GM23338 (cell line): ENCODE measurements around the gene MESD. TPM values are rescaled to one million over a fixed set of nuclear protein-coding genes. Genes with fewer than 3 reads are reported as not detected.

ENCODE experiments used
- ATAC-seq: fragments of 200-7000 bp; cut with Tn5 transposase; 3 replicates; pipeline ENCODE4 v1.9.1; 2020
- DNase-seq: peaks from one replicate; pipeline ENCODE4 v3.0.0-alpha.2; 2015; ENCODE audit warnings: low spot score
- H2AFZ ChIP-seq: fragments of 200-600 bp; sonication (generic); 2 replicates; pipeline ENCODE4 v1.8.0; 2016; ENCODE audit warnings: antibody characterized with exemption, mild to moderate bottlenecking, moderate library complexity
- H3F3A ChIP-seq: fragments of 200-600 bp; sonication (generic); replicated peaks from 2 replicates; pipeline ENCODE4 v1.8.0; 2017; ENCODE audit warnings: antibody characterized with exemption, mixed run types, low read depth
- H3K27ac ChIP-seq: fragments of 200-600 bp; sonication (generic); 2 replicates; pipeline ENCODE4 v1.6.1; 2016; ENCODE audit warnings: low read depth
- H3K27me3 ChIP-seq: fragments of 200-600 bp; sonication (generic); 2 replicates; pipeline ENCODE4 v1.8.0; 2016; ENCODE audit warnings: mild to moderate bottlenecking, mixed run types, moderate library complexity; ENCODE audit not compliant: insufficient read depth
- H3K36me3 ChIP-seq: fragments of 200-600 bp; sonication (generic); 2 replicates; pipeline ENCODE4 v1.8.0; 2016; ENCODE audit warnings: mild to moderate bottlenecking; ENCODE audit not compliant: insufficient read depth
- H3K4me1 ChIP-seq: fragments of 200-600 bp; sonication (generic); 2 replicates; pipeline ENCODE4 v1.8.0; 2016; ENCODE audit warnings: mild to moderate bottlenecking, moderate library complexity; ENCODE audit not compliant: insufficient read depth
- H3K4me2 ChIP-seq: fragments of 200-600 bp; sonication (generic); 2 replicates; pipeline ENCODE4 v1.7.1; 2017; ENCODE audit warnings: mixed run types
- H3K4me3 ChIP-seq: fragments of 200-600 bp; sonication (generic); 2 replicates; pipeline ENCODE4 v1.6.1; 2016; ENCODE audit warnings: mixed run types
- H3K79me2 ChIP-seq: fragments of 200-600 bp; sonication (generic); replicated peaks from 2 replicates; pipeline ENCODE4 v1.8.0; 2017; ENCODE audit warnings: mild to moderate bottlenecking; ENCODE audit not compliant: insufficient read depth
- H3K9me2 ChIP-seq: fragments of 200-600 bp; sonication (generic); 2 replicates; pipeline ENCODE4 v1.8.0; 2017; ENCODE audit not compliant: insufficient read depth
- H4K20me1 ChIP-seq: fragments of 200-600 bp; sonication (generic); replicated peaks from 2 replicates; pipeline ENCODE4 v1.8.0; 2017; ENCODE audit warnings: mild to moderate bottlenecking; ENCODE audit not compliant: insufficient read depth
- H3K27ac Mint-ChIP-seq: 2 replicates; pipeline ENCODE4 v1.8.0; 2020; ENCODE audit warnings: inconsistent platforms, mild to moderate bottlenecking, moderate library complexity, mixed read lengths
- H3K27me3 Mint-ChIP-seq: 3 replicates; pipeline ENCODE4 v1.8.0; 2022; ENCODE audit warnings: low read depth, mild to moderate bottlenecking, moderate library complexity, mixed read lengths, inconsistent platforms; ENCODE audit not compliant: insufficient read depth, poor library complexity
- H3K36me3 Mint-ChIP-seq: 3 replicates; pipeline ENCODE4 v1.8.0; 2021; ENCODE audit warnings: low read depth, mild to moderate bottlenecking, inconsistent platforms, moderate library complexity, mixed read lengths
- H3K4me1 Mint-ChIP-seq: 3 replicates; pipeline ENCODE4 v1.8.0; 2020; ENCODE audit warnings: mild to moderate bottlenecking, inconsistent platforms, mixed read lengths
- H3K4me3 Mint-ChIP-seq: 3 replicates; pipeline ENCODE4 v1.8.0; 2021; ENCODE audit warnings: moderate library complexity, mild to moderate bottlenecking, inconsistent platforms, mixed read lengths
- H3K9me3 Mint-ChIP-seq: 3 replicates; pipeline ENCODE4 v1.8.0; 2020; ENCODE audit warnings: moderate library complexity, mild to moderate bottlenecking, inconsistent platforms, mixed read lengths
- CREB1 ChIP-seq: fragments of 250-450 bp; sonication (Bioruptor Pico); IDR thresholded peaks from 2 replicates; pipeline ENCODE4 v1.5.0; 2020; ENCODE audit warnings: low read depth, mild to moderate bottlenecking, moderate library complexity
- EZH2 ChIP-seq: fragments of 200-600 bp; sonication (generic); IDR thresholded peaks from one replicate; pipeline ENCODE4 v1.8.0; 2017; ENCODE audit warnings: antibody characterized with exemption, mild to moderate bottlenecking, low read depth; ENCODE audit not compliant: unreplicated experiment
- EZH2phosphoT487 ChIP-seq: fragments of 200-600 bp; sonication (generic); IDR thresholded peaks from one replicate; pipeline ENCODE4 v1.8.1; 2018; ENCODE audit warnings: antibody characterized with exemption; ENCODE audit not compliant: unreplicated experiment
- JUNB ChIP-seq: IDR thresholded peaks from one replicate; pipeline ENCODE4 v1.6.1; 2016; ENCODE audit warnings: antibody characterized with exemption; ENCODE audit not compliant: unreplicated experiment
- NANOG ChIP-seq: IDR thresholded peaks from 2 replicates; pipeline ENCODE4 v1.6.1; 2016; ENCODE audit warnings: antibody characterized with exemption, borderline replicate concordance
- POLR2AphosphoS5 ChIP-seq: IDR thresholded peaks from 2 replicates; pipeline ENCODE4 v1.6.1; 2016; ENCODE audit warnings: antibody characterized with exemption, low read depth
- STAT1 ChIP-seq: IDR thresholded peaks from one replicate; pipeline ENCODE4 v1.6.1; 2016; ENCODE audit warnings: antibody characterized with exemption; ENCODE audit not compliant: unreplicated experiment
- ZNF114 ChIP-seq: fragments of 250-450 bp; sonication (Bioruptor Pico); IDR thresholded peaks from 2 replicates; pipeline ENCODE4 v1.5.0; 2020; ENCODE audit warnings: mild to moderate bottlenecking, moderate library complexity
- ZNF331 ChIP-seq: fragments of 250-450 bp; sonication (Bioruptor Pico); IDR thresholded peaks from 2 replicates; pipeline ENCODE4 v1.5.0; 2020; ENCODE audit warnings: low read depth, mild to moderate bottlenecking, moderate library complexity
- polyA plus RNA-seq: library from polyadenylated mRNA; unstranded; fragments of >200 nt; fragmentation: Nextera tagmentation; extraction: Ambion mirVana; gene quantifications from 2 replicates; pipeline ENCODE4 v1.2.1, GENCODE V29; 2016
- total RNA-seq: library from RNA; depleted of rRNA; stranded (reverse); fragments of >200 nt; shearing (Covaris generic); gene quantifications from 2 replicates; pipeline ENCODE4 v1.2.3, GENCODE V29; 2014
- TF ChIP-seq, protein P1 (sequence below): fragments of 250-450 bp; sonication (Bioruptor Pico); IDR thresholded peaks from 2 replicates; pipeline ENCODE4 v1.5.0; 2020; ENCODE audit warnings: mild to moderate bottlenecking, moderate library complexity
- TF ChIP-seq, protein P2 (sequence below), 2 experiments: fragments of 200-600 bp in 1 of 2; sonication (generic) in 1 of 2; conservative IDR thresholded peaks; 2 replicates each; pipeline versions ENCODE4 v1.5.1 to v1.6.1; 2016 to 2017; ENCODE audit warnings: antibody characterized with exemption in 2 of 2, low read depth in 2 of 2, mild to moderate bottlenecking in 2 of 2, moderate library complexity in 1 of 2
- TF ChIP-seq, protein P3 (sequence below): IDR thresholded peaks from 2 replicates; pipeline ENCODE4 v1.6.1; 2016; ENCODE audit warnings: antibody characterized with exemption
- TF ChIP-seq, protein P4 (sequence below): IDR thresholded peaks from one replicate; pipeline ENCODE4 v1.6.1; 2018; ENCODE audit warnings: antibody characterized with exemption; ENCODE audit not compliant: unreplicated experiment

Gene MESD
- total and polyA plus RNA-seq, 2 experiments from 2014 or later, result 25.6 to 52.7 TPM

DNA sequence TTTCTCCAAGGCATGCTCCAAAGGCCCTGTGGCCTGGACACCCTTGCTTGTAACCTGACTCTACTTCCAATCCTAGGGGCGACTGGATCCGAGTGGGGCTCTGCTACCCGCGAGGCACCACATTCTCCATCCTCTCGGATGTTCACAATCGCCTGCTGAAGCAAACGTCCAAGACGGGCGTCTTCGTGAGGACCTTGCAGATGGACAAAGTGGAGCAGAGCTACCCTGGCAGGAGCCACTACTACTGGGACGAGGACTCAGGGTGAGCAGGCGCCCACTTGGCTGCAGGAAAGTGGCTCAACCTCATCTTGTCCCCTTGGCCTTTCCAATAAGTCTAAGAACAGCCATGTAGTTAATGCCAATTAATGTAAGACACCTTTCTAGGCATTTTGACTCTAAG is 51.9 kb downstream of the MESD start:
- TF ChIP-seq, protein P1, sequence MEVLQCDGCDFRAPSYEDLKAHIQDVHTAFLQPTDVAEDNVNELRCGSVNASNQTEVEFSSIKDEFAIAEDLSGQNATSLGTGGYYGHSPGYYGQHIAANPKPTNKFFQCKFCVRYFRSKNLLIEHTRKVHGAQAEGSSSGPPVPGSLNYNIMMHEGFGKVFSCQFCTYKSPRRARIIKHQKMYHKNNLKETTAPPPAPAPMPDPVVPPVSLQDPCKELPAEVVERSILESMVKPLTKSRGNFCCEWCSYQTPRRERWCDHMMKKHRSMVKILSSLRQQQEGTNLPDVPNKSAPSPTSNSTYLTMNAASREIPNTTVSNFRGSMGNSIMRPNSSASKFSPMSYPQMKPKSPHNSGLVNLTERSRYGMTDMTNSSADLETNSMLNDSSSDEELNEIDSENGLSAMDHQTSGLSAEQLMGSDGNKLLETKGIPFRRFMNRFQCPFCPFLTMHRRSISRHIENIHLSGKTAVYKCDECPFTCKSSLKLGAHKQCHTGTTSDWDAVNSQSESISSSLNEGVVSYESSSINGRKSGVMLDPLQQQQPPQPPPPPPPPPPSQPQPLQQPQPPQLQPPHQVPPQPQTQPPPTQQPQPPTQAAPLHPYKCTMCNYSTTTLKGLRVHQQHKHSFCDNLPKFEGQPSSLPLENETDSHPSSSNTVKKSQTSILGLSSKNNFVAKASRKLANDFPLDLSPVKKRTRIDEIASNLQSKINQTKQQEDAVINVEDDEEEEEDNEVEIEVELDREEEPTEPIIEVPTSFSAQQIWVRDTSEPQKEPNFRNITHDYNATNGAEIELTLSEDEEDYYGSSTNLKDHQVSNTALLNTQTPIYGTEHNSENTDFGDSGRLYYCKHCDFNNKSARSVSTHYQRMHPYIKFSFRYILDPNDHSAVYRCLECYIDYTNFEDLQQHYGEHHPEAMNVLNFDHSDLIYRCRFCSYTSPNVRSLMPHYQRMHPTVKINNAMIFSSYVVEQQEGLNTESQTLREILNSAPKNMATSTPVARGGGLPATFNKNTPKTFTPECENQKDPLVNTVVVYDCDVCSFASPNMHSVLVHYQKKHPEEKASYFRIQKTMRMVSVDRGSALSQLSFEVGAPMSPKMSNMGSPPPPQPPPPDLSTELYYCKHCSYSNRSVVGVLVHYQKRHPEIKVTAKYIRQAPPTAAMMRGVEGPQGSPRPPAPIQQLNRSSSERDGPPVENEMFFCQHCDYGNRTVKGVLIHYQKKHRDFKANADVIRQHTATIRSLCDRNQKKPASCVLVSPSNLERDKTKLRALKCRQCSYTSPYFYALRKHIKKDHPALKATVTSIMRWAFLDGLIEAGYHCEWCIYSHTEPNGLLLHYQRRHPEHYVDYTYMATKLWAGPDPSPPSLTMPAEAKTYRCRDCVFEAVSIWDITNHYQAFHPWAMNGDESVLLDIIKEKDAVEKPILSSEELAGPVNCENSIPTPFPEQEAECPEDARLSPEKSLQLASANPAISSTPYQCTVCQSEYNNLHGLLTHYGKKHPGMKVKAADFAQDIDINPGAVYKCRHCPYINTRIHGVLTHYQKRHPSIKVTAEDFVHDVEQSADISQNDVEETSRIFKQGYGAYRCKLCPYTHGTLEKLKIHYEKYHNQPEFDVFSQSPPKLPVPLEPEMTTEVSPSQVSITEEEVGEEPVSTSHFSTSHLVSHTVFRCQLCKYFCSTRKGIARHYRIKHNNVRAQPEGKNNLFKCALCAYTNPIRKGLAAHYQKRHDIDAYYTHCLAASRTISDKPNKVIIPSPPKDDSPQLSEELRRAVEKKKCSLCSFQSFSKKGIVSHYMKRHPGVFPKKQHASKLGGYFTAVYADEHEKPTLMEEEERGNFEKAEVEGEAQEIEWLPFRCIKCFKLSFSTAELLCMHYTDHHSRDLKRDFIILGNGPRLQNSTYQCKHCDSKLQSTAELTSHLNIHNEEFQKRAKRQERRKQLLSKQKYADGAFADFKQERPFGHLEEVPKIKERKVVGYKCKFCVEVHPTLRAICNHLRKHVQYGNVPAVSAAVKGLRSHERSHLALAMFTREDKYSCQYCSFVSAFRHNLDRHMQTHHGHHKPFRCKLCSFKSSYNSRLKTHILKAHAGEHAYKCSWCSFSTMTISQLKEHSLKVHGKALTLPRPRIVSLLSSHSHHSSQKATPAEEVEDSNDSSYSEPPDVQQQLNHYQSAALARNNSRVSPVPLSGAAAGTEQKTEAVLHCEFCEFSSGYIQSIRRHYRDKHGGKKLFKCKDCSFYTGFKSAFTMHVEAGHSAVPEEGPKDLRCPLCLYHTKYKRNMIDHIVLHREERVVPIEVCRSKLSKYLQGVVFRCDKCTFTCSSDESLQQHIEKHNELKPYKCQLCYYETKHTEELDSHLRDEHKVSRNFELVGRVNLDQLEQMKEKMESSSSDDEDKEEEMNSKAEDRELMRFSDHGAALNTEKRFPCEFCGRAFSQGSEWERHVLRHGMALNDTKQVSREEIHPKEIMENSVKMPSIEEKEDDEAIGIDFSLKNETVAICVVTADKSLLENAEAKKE (CRISPR knock-in tag), result no peak
- TF ChIP-seq CREB1, result no peak
- TF ChIP-seq ZNF331, result no peak
- TF ChIP-seq POLR2AphosphoS5, result no peak
- no peak for TF ChIP-seq STAT1
- TF ChIP-seq, protein P2, sequence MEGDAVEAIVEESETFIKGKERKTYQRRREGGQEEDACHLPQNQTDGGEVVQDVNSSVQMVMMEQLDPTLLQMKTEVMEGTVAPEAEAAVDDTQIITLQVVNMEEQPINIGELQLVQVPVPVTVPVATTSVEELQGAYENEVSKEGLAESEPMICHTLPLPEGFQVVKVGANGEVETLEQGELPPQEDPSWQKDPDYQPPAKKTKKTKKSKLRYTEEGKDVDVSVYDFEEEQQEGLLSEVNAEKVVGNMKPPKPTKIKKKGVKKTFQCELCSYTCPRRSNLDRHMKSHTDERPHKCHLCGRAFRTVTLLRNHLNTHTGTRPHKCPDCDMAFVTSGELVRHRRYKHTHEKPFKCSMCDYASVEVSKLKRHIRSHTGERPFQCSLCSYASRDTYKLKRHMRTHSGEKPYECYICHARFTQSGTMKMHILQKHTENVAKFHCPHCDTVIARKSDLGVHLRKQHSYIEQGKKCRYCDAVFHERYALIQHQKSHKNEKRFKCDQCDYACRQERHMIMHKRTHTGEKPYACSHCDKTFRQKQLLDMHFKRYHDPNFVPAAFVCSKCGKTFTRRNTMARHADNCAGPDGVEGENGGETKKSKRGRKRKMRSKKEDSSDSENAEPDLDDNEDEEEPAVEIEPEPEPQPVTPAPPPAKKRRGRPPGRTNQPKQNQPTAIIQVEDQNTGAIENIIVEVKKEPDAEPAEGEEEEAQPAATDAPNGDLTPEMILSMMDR (conservative IDR thresholded peaks at IDR 0.05; ENCODE audit: low read depth in 2 of 2), result no peak
- TF ChIP-seq JUNB, result no peak
- TF ChIP-seq, protein P3, sequence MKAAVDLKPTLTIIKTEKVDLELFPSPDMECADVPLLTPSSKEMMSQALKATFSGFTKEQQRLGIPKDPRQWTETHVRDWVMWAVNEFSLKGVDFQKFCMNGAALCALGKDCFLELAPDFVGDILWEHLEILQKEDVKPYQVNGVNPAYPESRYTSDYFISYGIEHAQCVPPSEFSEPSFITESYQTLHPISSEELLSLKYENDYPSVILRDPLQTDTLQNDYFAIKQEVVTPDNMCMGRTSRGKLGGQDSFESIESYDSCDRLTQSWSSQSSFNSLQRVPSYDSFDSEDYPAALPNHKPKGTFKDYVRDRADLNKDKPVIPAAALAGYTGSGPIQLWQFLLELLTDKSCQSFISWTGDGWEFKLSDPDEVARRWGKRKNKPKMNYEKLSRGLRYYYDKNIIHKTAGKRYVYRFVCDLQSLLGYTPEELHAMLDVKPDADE, result no peak
- TF ChIP-seq EZH2phosphoT487, result no peak
- TF ChIP-seq ZNF114 (CRISPR knock-in tag), result no peak
- no peak for TF ChIP-seq EZH2
- TF ChIP-seq, protein P4, sequence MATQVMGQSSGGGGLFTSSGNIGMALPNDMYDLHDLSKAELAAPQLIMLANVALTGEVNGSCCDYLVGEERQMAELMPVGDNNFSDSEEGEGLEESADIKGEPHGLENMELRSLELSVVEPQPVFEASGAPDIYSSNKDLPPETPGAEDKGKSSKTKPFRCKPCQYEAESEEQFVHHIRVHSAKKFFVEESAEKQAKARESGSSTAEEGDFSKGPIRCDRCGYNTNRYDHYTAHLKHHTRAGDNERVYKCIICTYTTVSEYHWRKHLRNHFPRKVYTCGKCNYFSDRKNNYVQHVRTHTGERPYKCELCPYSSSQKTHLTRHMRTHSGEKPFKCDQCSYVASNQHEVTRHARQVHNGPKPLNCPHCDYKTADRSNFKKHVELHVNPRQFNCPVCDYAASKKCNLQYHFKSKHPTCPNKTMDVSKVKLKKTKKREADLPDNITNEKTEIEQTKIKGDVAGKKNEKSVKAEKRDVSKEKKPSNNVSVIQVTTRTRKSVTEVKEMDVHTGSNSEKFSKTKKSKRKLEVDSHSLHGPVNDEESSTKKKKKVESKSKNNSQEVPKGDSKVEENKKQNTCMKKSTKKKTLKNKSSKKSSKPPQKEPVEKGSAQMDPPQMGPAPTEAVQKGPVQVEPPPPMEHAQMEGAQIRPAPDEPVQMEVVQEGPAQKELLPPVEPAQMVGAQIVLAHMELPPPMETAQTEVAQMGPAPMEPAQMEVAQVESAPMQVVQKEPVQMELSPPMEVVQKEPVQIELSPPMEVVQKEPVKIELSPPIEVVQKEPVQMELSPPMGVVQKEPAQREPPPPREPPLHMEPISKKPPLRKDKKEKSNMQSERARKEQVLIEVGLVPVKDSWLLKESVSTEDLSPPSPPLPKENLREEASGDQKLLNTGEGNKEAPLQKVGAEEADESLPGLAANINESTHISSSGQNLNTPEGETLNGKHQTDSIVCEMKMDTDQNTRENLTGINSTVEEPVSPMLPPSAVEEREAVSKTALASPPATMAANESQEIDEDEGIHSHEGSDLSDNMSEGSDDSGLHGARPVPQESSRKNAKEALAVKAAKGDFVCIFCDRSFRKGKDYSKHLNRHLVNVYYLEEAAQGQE, result no peak
- no peak for TF ChIP-seq NANOG
- no peaks in the 10 kb centered on the region for H3K9me3 Mint-ChIP-seq
- Histone ChIP-seq H3K27me3 (no peaks in the 10 kb centered on the region), H3K4me2 (no peak overlapping the region), H2AFZ (no peak overlapping the region), H3K27ac (no peak overlapping the region), H3K9me2 (no peaks in the 10 kb centered on the region), H3F3A (no peaks in the 10 kb centered on the region), H4K20me1 (no peaks in the 10 kb centered on the region; the same call in 1 of the 2 replicates), H3K79me2 (no peaks in the 10 kb centered on the region), H3K36me3 (no peaks in the 10 kb centered on the region; the same call in 1 of the 2 replicates), H3K4me1 (peaks cover 6% of the 10 kb centered on the region; the same call in 1 of the 2 replicates), H3K4me3 (no peak overlapping the region)
- ATAC-seq (no peak), DNase-seq (no peak)
- H3K4me3 Mint-ChIP-seq, result no peak overlapping the region
- H3K27ac Mint-ChIP-seq, result no peak overlapping the region
- peaks cover 3% of the 10 kb centered on the region for H3K27me3 Mint-ChIP-seq
- no peaks in the 10 kb centered on the region; the same call in 1 of the 3 replicates for H3K36me3 Mint-ChIP-seq
- H3K4me1 Mint-ChIP-seq, result peaks cover 8% of the 10 kb centered on the region
